A375 (cell line): Measurements from ENCODE around the gene ASB10. TPM values are rescaled to one million over a fixed set of nuclear protein-coding genes. Genes with fewer than 3 reads are reported as not detected.

Source experiments
- total RNA-seq: library from RNA; depleted of rRNA; stranded (reverse); fragments of >200 nt; shearing (Covaris generic); gene quantifications from 2 replicates; pipeline ENCODE4 v1.2.3, GENCODE V29; 2014; rRNA removed

Gene ASB10
- not detected in 2 replicates for total RNA-seq

GRCh38 chr7:151186640-151187408 lies at the start of gene ASB10:
Gene ASB10 (minus strand): TSS chr7:151187250. CDS start chr7:151187130, 120 bp downstream.

GRCh38 chr7:151232091-151232916 lies 45.3 kb upstream of the ASB10 start, which contains the start of gene CHPF2:
Gene CHPF2 (plus strand): TSS chr7:151232483. CDS start chr7:151234012, 1,529 bp downstream.

GRCh38 chr7:151226875-151227782 lies 40.1 kb upstream of the ASB10 start, which contains the start of gene ABCF2:
Gene ABCF2 (minus strand): TSS chr7:151227205. CDS start chr7:151226458, 747 bp downstream.

GRCh38 chr7:151210087-151210854 lies 23.2 kb upstream of the ASB10 start, which contains the start of gene H2BK1:
Gene H2BK1 (minus strand): TSS chr7:151210488. CDS start chr7:151210318, 170 bp downstream.

GRCh38 chr7:151167197-151167961 lies 19.7 kb downstream of the ASB10 start, which contains the start of gene GBX1:
Gene GBX1 (minus strand): TSS chr7:151167694. CDS start chr7:151167548, 146 bp downstream.

Other genes starting within 250 kb of the ASB10 start
- gene KCNH2, start 208.9 kb downstream of the ASB10 start, total RNA-seq, result not detected in 2 replicates
- not detected in 2 replicates for gene NOS3, start 196.2 kb downstream of the ASB10 start, total RNA-seq
- gene ATG9B, start 162.8 kb downstream of the ASB10 start, total RNA-seq, result not detected in 2 replicates
- gene ABCB8, start 158.8 kb downstream of the ASB10 start, total RNA-seq, result 29.2 and 37.3 TPM in 2 replicates
- 0.74 and 3.7 TPM in 2 replicates for gene ASIC3, start 138.7 kb downstream of the ASB10 start, total RNA-seq
- gene CDK5, start 129.4 kb downstream of the ASB10 start, total RNA-seq, result 44.8 and 50.0 TPM in 2 replicates
- gene SLC4A2, start 127.7 kb downstream of the ASB10 start, total RNA-seq, result 193 and 293 TPM in 2 replicates
- gene FASTK, start 106.4 kb downstream of the ASB10 start, total RNA-seq, result 93.0 and 94.2 TPM in 2 replicates
- gene TMUB1, start 103.8 kb downstream of the ASB10 start, total RNA-seq, result 48.4 and 64.1 TPM in 2 replicates
- gene AGAP3, start 100.8 kb downstream of the ASB10 start, total RNA-seq, result 58.4 and 63.6 TPM in 2 replicates
- not detected in 2 replicates for gene GBX1, start 19.6 kb downstream of the ASB10 start, total RNA-seq
- not detected in 2 replicates for gene H2BK1, start 23.2 kb upstream of the ASB10 start, total RNA-seq
- gene ABCF2, start 40.0 kb upstream of the ASB10 start, total RNA-seq, result 57.4 and 67.6 TPM in 2 replicates
- gene CHPF2, start 45.2 kb upstream of the ASB10 start, total RNA-seq, result 40.2 and 43.6 TPM in 2 replicates
- 15.9 and 16.9 TPM in 2 replicates for gene SMARCD3, start 61.4 kb upstream of the ASB10 start, total RNA-seq
- 81.8 and 85.5 TPM in 2 replicates for gene NUB1, start 154.6 kb upstream of the ASB10 start, total RNA-seq
- gene WDR86, start 222.8 kb upstream of the ASB10 start, total RNA-seq, result not detected in 2 replicates